Measurements from ENCODE around the gene GNB3.
"Not testable (repeated sequence)": the region's sequence is repeated elsewhere in the genome, so short reads cannot be mapped to it uniquely, and the experiment has no call there.

The GNB3 gene

GRCh38 chr12:6886206-6886999, 45.7 kb downstream of the GNB3 start:
- DNase-seq = not testable (repeated sequence)

GRCh38 chr12:6887460-6887859, 46.7 kb downstream of the GNB3 start:
- no peak for DNase-seq

- no peak for DNase-seq
These were observed 47.6 kb downstream of the GNB3 start for GRCh38 chr12:6888360-6888759.

GRCh38 chr12:6888794-6889193, 48.1 kb downstream of the GNB3 start:
- DNase-seq = not testable (repeated sequence)

- not testable (repeated sequence) for DNase-seq
These were observed 49.2 kb downstream of the GNB3 start for GRCh38 chr12:6889775-6890573.

- peak; percentile 96 for DNase-seq
These were observed 50.3 kb downstream of the GNB3 start for GRCh38 chr12:6890789-6891645.

- DNase-seq = no peak
These were observed 50.9 kb downstream of the GNB3 start for GRCh38 chr12:6891646-6892001.

GRCh38 chr12:6892683-6893082, 52.0 kb downstream of the GNB3 start:
- not testable (repeated sequence) for DNase-seq

- DNase-seq = no peak
These were observed 53.6 kb downstream of the GNB3 start for GRCh38 chr12:6894321-6894720.
